Daoy (cell line): ENCODE results near the gene TMCO4. TPM values are rescaled to one million over a fixed set of nuclear protein-coding genes. Genes with fewer than 3 reads are reported as not detected.
"Not testable (repeated sequence)": the region's sequence is repeated elsewhere in the genome, so short reads cannot be mapped to it uniquely, and the experiment has no call there.

Experiments used
- DNase-seq: peaks from one replicate; pipeline ENCODE4 v3.0.0-alpha.2; 2015; ENCODE audit warnings: low read depth
- total RNA-seq: library from RNA; depleted of rRNA; stranded (reverse); fragments of >200 nt; shearing (Covaris generic); gene quantifications from 2 replicates; pipeline ENCODE4 v1.2.3, GENCODE V29; 2014

Gene TMCO4
- total RNA-seq, 1 experiment from 2014 or later = 8.1 TPM

GRCh38 chr1:19813643-19813960 is 13.9 kb upstream of the TMCO4 start:
- DNase-seq = no peak

GRCh38 chr1:19812875-19813642 is 13.3 kb upstream of the TMCO4 start:
- no peak for DNase-seq

GRCh38 chr1:19811206-19811851 is 11.6 kb upstream of the TMCO4 start:
- DNase-seq = peak; percentile 73

GRCh38 chr1:19809044-19809750 is 9.5 kb upstream of the TMCO4 start:
- DNase-seq = no peak

- DNase-seq = no peak
Observed at GRCh38 chr1:19808351-19808750, 8.6 kb upstream of the TMCO4 start.

- no peak for DNase-seq
Observed at GRCh38 chr1:19804831-19805251, 5.1 kb upstream of the TMCO4 start.

GRCh38 chr1:19802269-19802668 is 2.6 kb upstream of the TMCO4 start:
- DNase-seq = no peak

GRCh38 chr1:19800076-19800804 is 524 bp upstream of the TMCO4 start:
- peak; percentile 76 for DNase-seq

GRCh38 chr1:19798486-19799229 is 1.1 kb downstream of the TMCO4 start:
- DNase-seq = no peak

GRCh38 chr1:19797827-19798226 is 1.9 kb downstream of the TMCO4 start:
- no peak for DNase-seq

- DNase-seq = no peak
Observed at GRCh38 chr1:19794583-19794982, 5.1 kb downstream of the TMCO4 start.

- no peak for DNase-seq
Observed at GRCh38 chr1:19793360-19794046, 6.2 kb downstream of the TMCO4 start.

GRCh38 chr1:19792237-19793002 is 7.3 kb downstream of the TMCO4 start:
- no peak for DNase-seq

- DNase-seq = not testable (repeated sequence)
Observed at GRCh38 chr1:19790061-19790975, 9.4 kb downstream of the TMCO4 start.

GRCh38 chr1:19786988-19787423 is 12.7 kb downstream of the TMCO4 start:
- no peak for DNase-seq

GRCh38 chr1:19785660-19786059 is 14.1 kb downstream of the TMCO4 start:
- no peak for DNase-seq

- DNase-seq = no peak
Observed at GRCh38 chr1:19780267-19780877, 19.3 kb downstream of the TMCO4 start.

- DNase-seq = no peak
Observed at GRCh38 chr1:19776933-19777332, 22.8 kb downstream of the TMCO4 start.

GRCh38 chr1:19776287-19776686 is 23.4 kb downstream of the TMCO4 start:
- no peak for DNase-seq
